Measurements from ENCODE around the gene CGB7. TPM values are rescaled to one million over a fixed set of nuclear protein-coding genes. Genes with fewer than 3 reads are reported as not detected.
"Not testable (repeated sequence)": the region's sequence is repeated elsewhere in the genome, so short reads cannot be mapped to it uniquely, and the experiment has no call there.

Gene CGB7
- total and polyA plus RNA-seq, 2 donors (not counting 1 experiment from before 2014, with no cell fraction given): not detected

DNA sequence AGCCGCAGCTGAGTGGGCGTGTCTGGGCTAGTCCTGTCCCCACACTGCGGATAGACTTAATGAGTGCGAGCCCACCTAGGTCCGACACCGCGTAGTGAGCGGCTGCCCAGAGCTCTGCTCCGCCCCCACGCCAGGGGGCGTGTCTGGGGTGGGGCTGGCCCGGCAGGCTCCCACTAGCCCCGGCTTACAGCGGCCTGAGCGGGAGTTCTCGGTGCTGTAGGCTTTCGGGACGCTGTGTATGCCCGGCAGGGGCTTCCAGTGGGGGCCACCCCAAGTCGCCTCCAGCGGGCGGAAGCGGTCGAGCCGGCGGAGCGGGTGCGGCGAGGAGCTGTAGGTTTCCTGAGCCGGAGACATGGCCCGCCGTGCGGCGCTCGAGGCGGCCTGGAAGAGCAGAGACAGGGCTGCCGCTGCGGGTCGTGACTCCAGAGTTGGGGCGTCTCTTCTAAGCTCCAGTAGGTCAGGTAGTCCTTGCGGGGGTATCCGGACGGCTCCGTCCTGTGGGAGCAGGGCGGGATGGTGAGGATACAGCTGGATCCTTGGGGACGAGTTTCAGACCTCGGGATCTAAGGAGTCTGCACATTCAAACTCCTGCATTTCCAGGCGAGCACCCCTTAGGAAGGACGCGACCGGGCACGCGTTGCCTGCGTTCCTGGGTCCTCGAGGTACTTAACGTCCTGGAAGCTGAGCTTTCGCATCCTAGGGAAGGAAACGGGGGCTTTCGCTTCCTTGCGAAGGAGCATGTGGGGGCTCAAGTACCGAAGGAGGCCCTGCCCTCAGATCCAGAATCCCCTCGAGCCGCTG is 1.2 kb downstream of the CGB7 start:
- Mint-ChIP-seq H3K27me3 (peaks cover 28% of the 10 kb centered on the region), H3K27ac (no peak overlapping the region), H3K4me1 (peaks cover 22% of the 10 kb centered on the region), H3K9me3 (ENCODE audit: insufficient read depth) (no peaks in the 10 kb centered on the region), H3K4me3 (peak overlapping the region; percentile 90)
- H3K9me3 ChIP-seq (ENCODE audit: control extremely low read depth in 1 of 3, control insufficient read depth in 2 of 3, insufficient read depth in 1 of 3, low read length in 2 of 3): peaks cover 0 to 23% (median 0%) of the 10 kb centered on the region in 3 donors
- H3K79me2 ChIP-seq (ENCODE audit: control insufficient read depth, insufficient read depth, low read length): no peaks in the 10 kb centered on the region
- DNase-seq (peak; percentile 74), ATAC-seq (ENCODE audit: low read depth) (peak; percentile 84)
- POLR2A ChIA-PET: interaction anchor here (0.5 kb wide), 1 partner anchor 84 kb away, joined by 18 read pairs; no protein-coding TSS in a partner anchor
- no peak overlapping the region for H3K27ac ChIP-seq (ENCODE audit: low read length in 2 of 2)
- no peaks in the 10 kb centered on the region for H4K20me1 ChIP-seq (ENCODE audit: control insufficient read depth, insufficient read depth, low read length, poor library complexity, severe bottlenecking)
- intact Hi-C loops (cut with micrococcal nuclease): no loop called here
- no peaks in the 10 kb centered on the region for H3K36me3 ChIP-seq (replicated peaks in 1 of 2; ENCODE audit: control extremely low read depth in 1 of 2, control insufficient read depth in 1 of 2, extremely low read depth in 1 of 2, insufficient read depth in 2 of 2, low read length in 1 of 2)
- WGBS (ENCODE audit: insufficient coverage): 1% methylated on average over 63 of the region's 63 CpGs
- CTCF ChIA-PET: interaction anchor here (0.6 to 1.5 kb wide), 6 partner anchors 13 to 143 kb away, joined by 3 to 5 read pairs (median 4); partner anchors contain the start of genes GYS1 and RUVBL2
- H3K9ac ChIP-seq (ENCODE audit: low read length): peak overlapping the region; percentile 69
- H3K27me3 ChIP-seq (replicated peaks in 1 of 4; ENCODE audit: control extremely low read depth in 1 of 4, control insufficient read depth in 3 of 4, insufficient read depth in 4 of 4, low read length in 3 of 4): peaks cover 0 to 49% (median 20%) of the 10 kb centered on the region in 4 experiments
- peak overlapping the region; percentile 93 for H2AFZ ChIP-seq (ENCODE audit: insufficient read depth, low read depth, low read length, poor library complexity, severe bottlenecking)
- H3K4me1 ChIP-seq (ENCODE audit: control insufficient read depth in 2 of 2, insufficient read depth in 2 of 2, low read length in 2 of 2): peaks cover 17 to 28% of the 10 kb centered on the region in 2 donors
- TF ChIP-seq EZH2 (IDR thresholded peaks at IDR 0.05; ENCODE audit: borderline replicate concordance, insufficient read depth, low read depth, low read length, poor library complexity, severe bottlenecking): no peak
- TF ChIP-seq, protein P1, sequence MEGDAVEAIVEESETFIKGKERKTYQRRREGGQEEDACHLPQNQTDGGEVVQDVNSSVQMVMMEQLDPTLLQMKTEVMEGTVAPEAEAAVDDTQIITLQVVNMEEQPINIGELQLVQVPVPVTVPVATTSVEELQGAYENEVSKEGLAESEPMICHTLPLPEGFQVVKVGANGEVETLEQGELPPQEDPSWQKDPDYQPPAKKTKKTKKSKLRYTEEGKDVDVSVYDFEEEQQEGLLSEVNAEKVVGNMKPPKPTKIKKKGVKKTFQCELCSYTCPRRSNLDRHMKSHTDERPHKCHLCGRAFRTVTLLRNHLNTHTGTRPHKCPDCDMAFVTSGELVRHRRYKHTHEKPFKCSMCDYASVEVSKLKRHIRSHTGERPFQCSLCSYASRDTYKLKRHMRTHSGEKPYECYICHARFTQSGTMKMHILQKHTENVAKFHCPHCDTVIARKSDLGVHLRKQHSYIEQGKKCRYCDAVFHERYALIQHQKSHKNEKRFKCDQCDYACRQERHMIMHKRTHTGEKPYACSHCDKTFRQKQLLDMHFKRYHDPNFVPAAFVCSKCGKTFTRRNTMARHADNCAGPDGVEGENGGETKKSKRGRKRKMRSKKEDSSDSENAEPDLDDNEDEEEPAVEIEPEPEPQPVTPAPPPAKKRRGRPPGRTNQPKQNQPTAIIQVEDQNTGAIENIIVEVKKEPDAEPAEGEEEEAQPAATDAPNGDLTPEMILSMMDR (IDR thresholded peaks at IDR 0.05): peak; percentile 46
- peak overlapping the region; percentile 98 for H3K4me2 ChIP-seq (replicated peaks; ENCODE audit: low read depth, low read length, poor library complexity, severe bottlenecking)
- H3K4me3 ChIP-seq (ENCODE audit: control extremely low read depth in 1 of 5, extremely low read depth in 1 of 5, insufficient read depth in 1 of 5, low read depth in 2 of 5, low read length in 4 of 5): peak overlapping the region in 4 of 5 experiments; percentile 51 to 77 (median 56)

DNA sequence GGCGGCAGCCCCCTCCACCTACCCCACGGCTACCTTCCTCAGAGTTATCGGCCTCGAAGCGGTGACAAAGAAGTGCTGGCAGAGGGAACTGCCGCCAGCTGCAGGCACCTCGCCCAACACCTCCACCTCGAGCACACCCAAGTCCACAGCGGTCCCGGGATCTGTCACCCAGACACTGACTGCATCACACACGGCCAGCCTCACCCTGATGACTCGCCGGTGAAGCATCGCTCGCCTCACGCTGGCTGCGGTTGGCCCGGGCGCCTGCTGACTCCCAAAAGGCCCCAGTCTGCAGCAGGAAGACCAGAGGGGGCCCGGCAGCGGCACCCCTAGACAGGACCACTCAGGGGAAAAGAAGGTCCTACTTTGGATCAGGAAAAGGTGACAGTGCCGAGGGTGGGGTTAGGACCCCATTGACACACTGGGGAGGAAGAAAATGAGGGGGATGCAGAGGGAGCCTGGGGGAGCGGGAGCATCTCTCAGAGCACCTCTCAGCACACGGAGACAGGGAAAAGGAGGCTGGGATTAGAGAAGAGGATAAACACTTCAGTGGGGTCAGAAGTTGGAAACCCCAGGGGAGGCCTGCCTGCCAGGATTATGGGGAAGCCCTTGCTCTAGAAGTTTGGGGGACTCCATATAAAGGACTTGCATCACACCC is 7.0 kb downstream of the CGB7 start:
- H3K27ac ChIP-seq (ENCODE audit: low read length in 2 of 2); H3K27me3 Mint-ChIP-seq; H3K9me3 Mint-ChIP-seq (ENCODE audit: insufficient read depth); H3K9me3 ChIP-seq (ENCODE audit: control extremely low read depth in 1 of 3, control insufficient read depth in 2 of 3, insufficient read depth in 1 of 3, low read length in 2 of 3); H3K36me3 ChIP-seq (replicated peaks in 1 of 2; ENCODE audit: control extremely low read depth in 1 of 2, control insufficient read depth in 1 of 2, extremely low read depth in 1 of 2, insufficient read depth in 2 of 2, low read length in 1 of 2); H3K4me2 ChIP-seq (replicated peaks; ENCODE audit: low read depth, low read length, poor library complexity, severe bottlenecking); H4K20me1 ChIP-seq (ENCODE audit: control insufficient read depth, insufficient read depth, low read length, poor library complexity, severe bottlenecking); DNase-seq; ATAC-seq (ENCODE audit: low read depth); H3K4me1 Mint-ChIP-seq; intact Hi-C loops (cut with micrococcal nuclease); POLR2A ChIA-PET; H2AFZ ChIP-seq (ENCODE audit: insufficient read depth, low read depth, low read length, poor library complexity, severe bottlenecking); H3K4me1 ChIP-seq (ENCODE audit: control insufficient read depth in 2 of 2, insufficient read depth in 2 of 2, low read length in 2 of 2); CTCF ChIA-PET; H3K9ac ChIP-seq (ENCODE audit: low read length); H3K27me3 ChIP-seq (replicated peaks in 1 of 4; ENCODE audit: control extremely low read depth in 1 of 4, control insufficient read depth in 3 of 4, insufficient read depth in 4 of 4, low read length in 3 of 4); H3K27ac Mint-ChIP-seq; H3K4me3 Mint-ChIP-seq; H3K79me2 ChIP-seq (ENCODE audit: control insufficient read depth, insufficient read depth, low read length); H3K4me3 ChIP-seq (ENCODE audit: control extremely low read depth in 1 of 5, extremely low read depth in 1 of 5, insufficient read depth in 1 of 5, low read depth in 2 of 5, low read length in 4 of 5): not testable (repeated sequence)
- 90% methylated on average over 22 of the region's 24 CpGs for WGBS (ENCODE audit: insufficient coverage)

DNA sequence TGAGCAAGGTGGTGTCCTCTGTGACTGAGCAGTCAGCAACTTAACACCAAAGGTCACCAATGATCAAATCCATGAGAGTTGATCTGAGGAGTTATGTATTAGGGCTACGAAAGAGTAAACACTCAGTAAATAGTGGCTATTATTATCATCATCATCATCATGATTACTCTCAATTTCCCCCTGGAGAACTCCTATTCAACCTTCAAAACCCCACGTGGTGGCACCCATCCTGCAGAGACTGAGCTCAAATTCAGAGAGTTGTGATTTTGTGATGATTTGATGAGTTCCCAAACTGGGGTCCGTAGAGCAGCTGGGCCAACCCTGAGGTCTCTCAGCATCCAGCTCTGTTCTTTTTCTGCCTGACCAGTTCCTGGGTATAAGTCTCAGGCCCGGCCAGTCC is 7.7 kb downstream of the CGB7 start:
- H3K9me3 Mint-ChIP-seq (ENCODE audit: insufficient read depth); H3K9me3 ChIP-seq (ENCODE audit: control extremely low read depth in 1 of 3, control insufficient read depth in 2 of 3, insufficient read depth in 1 of 3, low read length in 2 of 3); H3K27ac Mint-ChIP-seq; H3K27me3 ChIP-seq (replicated peaks in 1 of 4; ENCODE audit: control extremely low read depth in 1 of 4, control insufficient read depth in 3 of 4, insufficient read depth in 4 of 4, low read length in 3 of 4); H3K9ac ChIP-seq (ENCODE audit: low read length); H2AFZ ChIP-seq (ENCODE audit: insufficient read depth, low read depth, low read length, poor library complexity, severe bottlenecking); POLR2A ChIA-PET; H3K27me3 Mint-ChIP-seq; intact Hi-C loops (cut with micrococcal nuclease); DNase-seq; H3K79me2 ChIP-seq (ENCODE audit: control insufficient read depth, insufficient read depth, low read length); ATAC-seq (ENCODE audit: low read depth); H3K4me1 Mint-ChIP-seq; H3K36me3 ChIP-seq (replicated peaks in 1 of 2; ENCODE audit: control extremely low read depth in 1 of 2, control insufficient read depth in 1 of 2, extremely low read depth in 1 of 2, insufficient read depth in 2 of 2, low read length in 1 of 2); H3K4me2 ChIP-seq (replicated peaks; ENCODE audit: low read depth, low read length, poor library complexity, severe bottlenecking); H4K20me1 ChIP-seq (ENCODE audit: control insufficient read depth, insufficient read depth, low read length, poor library complexity, severe bottlenecking); H3K27ac ChIP-seq (ENCODE audit: low read length in 2 of 2); H3K4me1 ChIP-seq (ENCODE audit: control insufficient read depth in 2 of 2, insufficient read depth in 2 of 2, low read length in 2 of 2); H3K4me3 ChIP-seq (ENCODE audit: control extremely low read depth in 1 of 5, extremely low read depth in 1 of 5, insufficient read depth in 1 of 5, low read depth in 2 of 5, low read length in 4 of 5); CTCF ChIA-PET; H3K4me3 Mint-ChIP-seq: not testable (repeated sequence)
- no CpG with 5 or more reads among the region's 4 CpGs for WGBS (ENCODE audit: insufficient coverage)
